Astrocyte of the spinal cord (primary cell): Measurements from ENCODE around the gene U2SURP.

Source experiments
- DNase-seq: peaks from one replicate; pipeline ENCODE4 v3.0.0; 2011; ENCODE audit warnings: low read depth, low spot score
- H3K4me3 ChIP-seq: 2 replicates; pipeline ENCODE4 v1.5.1; 2011; ENCODE audit warnings: low read depth, mild to moderate bottlenecking, low read length, moderate library complexity
- in situ Hi-C: cut with HindIII; loops from 2 replicates; pipeline ENCODE4 v1.10.0; 2017; ENCODE audit warnings: low sequenced_read_pairs
- TF ChIP-seq, protein P1 (sequence below): IDR thresholded peaks from 2 replicates; pipeline ENCODE4 v1.5.1; 2012; ENCODE audit warnings: low read depth, mild to moderate bottlenecking, low read length, inconsistent platforms

U2SURP gene

DNA sequence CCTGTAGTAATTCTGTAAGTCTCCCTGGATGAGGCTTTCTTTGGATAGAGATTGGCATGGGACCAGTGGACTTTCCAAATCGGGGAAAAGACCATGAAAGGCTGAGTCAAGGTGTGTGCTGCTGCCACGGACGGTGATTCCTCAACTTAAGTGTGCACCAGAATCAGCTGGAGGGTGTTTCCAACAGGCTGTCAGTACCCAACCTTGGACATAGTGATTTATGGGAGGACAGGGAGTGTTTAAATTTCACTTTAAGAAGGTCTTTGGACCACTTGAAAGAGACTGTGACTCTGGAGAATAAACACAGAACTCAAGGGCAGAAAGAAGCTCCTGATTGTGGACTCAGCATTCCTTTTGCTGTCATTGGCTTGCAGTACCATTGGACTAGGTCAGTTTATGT lies 97.8 kb downstream of the U2SURP start:
- in situ Hi-C loops: no loop called here
- DNase-seq: no peak
- no peak overlapping the region for H3K4me3 ChIP-seq
- TF ChIP-seq, protein P1, sequence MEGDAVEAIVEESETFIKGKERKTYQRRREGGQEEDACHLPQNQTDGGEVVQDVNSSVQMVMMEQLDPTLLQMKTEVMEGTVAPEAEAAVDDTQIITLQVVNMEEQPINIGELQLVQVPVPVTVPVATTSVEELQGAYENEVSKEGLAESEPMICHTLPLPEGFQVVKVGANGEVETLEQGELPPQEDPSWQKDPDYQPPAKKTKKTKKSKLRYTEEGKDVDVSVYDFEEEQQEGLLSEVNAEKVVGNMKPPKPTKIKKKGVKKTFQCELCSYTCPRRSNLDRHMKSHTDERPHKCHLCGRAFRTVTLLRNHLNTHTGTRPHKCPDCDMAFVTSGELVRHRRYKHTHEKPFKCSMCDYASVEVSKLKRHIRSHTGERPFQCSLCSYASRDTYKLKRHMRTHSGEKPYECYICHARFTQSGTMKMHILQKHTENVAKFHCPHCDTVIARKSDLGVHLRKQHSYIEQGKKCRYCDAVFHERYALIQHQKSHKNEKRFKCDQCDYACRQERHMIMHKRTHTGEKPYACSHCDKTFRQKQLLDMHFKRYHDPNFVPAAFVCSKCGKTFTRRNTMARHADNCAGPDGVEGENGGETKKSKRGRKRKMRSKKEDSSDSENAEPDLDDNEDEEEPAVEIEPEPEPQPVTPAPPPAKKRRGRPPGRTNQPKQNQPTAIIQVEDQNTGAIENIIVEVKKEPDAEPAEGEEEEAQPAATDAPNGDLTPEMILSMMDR: no peak

DNA sequence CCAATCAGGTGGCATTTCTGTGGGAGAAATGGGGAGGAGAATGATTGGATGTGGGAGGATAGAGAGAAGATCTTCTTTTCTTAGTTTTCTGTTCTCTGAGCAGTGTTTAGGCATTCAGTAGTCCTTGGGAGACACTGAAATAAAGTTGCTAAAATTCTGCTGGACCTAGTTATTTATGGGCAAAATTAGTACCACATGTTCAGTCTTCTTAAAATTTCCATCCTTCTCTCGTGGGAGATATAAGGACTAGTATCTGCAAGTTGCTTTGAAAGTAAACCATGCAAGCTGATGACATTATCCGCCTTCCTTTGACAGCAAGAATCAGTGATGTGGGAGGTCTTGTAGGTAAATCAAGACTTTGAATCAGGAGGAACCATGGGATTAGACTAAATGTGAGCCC lies 98.3 kb downstream of the U2SURP start:
- in situ Hi-C loops: no loop called here
- TF ChIP-seq, protein P1: no peak
- DNase-seq: no peak
- H3K4me3 ChIP-seq: no peak overlapping the region

DNA sequence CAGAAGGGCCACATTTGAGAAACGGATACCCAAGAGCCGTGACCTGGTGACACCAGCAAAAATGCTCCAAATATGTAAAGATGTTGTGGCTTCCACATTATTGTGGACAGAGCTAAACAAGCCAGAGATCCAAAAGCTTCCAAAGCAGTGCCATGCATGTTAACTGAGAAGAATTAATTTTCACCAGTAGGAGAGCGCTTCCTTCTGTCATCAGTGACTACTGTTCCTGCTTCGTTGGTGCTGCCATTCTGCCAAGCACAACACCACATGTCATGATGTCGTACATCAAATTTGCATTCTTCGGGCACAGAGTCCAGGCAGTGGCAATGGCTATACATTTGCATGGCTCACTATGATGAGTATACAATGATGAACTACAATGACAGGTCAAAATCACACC lies 99.1 kb downstream of the U2SURP start:
- no peak overlapping the region for H3K4me3 ChIP-seq
- TF ChIP-seq, protein P1: no peak
- no peak for DNase-seq
- in situ Hi-C loops: no loop called here

DNA sequence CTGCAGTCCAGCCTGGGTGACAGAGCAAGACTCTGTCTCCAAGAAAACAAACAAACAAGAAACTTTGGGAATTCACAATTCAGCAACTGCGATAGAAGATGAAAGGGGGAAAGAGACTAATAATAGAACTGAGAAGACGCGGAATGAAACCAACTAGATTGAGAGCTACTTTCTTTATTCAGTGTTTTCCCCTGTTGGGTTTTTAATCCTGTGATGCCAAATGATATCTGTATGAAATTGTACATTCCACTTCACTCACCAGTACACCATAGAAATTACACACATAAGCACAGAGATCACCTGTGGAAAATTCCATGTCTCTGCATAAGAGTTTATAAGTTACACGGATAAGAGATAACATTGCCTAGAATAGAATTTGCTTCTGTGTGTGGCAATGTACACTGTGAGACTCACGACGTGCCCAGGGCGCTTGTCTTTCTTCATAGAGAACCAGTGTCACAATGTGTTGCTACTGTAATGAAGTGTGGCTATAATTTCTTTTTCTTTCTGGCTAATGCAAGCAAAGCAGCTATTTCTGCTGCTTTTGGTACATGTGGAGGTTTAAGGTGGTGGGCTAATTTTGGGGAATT lies 100.5 kb downstream of the U2SURP start:
- TF ChIP-seq, protein P1: no peak

DNA sequence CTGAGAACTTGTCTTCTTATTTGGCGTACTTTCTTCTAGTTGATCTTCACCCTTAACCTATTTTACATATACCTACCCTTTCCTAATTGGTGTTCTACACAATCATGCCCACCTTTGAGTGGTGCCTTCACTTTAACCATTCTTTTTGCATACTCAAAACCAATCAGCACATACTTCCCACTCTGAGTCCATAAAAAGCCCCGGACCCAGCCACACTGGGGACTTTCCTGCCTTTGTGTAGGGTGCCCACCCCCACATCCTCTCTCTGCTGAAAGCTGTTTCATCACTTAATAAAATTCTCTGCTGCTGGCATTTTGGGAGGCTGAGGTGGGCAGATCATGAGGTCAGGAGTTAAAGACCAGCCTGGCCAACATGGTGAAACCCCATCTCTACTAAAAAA lies 102.3 kb downstream of the U2SURP start:
- H3K4me3 ChIP-seq: no peak overlapping the region
- no peak for DNase-seq
- TF ChIP-seq, protein P1: no peak
- in situ Hi-C loops: no loop called here

More for the DNA sequence above, 100.5 kb downstream of the U2SURP start:
- in situ Hi-C loops: no loop called here
- H3K4me3 ChIP-seq: no peak overlapping the region
- no peak for DNase-seq

DNA sequence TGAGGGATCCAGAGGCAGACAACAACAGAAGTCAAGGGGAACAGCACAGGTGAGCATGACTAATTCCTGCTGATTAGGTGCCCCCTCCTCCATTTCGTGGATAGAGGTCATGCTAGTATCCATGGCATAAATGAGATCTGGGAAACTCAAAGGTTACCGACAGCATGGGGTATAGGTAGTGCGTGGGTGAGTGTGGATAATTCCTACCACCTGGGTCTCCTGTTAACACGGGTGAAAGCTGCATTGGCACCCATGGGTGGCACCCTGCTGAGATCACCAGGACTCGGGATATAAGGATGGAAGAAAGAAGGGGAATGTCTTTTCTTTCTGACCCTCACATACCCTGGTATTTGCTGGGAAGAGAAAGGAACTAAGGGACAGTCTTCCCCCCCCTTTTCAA lies 103.8 kb downstream of the U2SURP start:
- in situ Hi-C loops: no loop called here
- no peak overlapping the region for H3K4me3 ChIP-seq
- DNase-seq: no peak
- TF ChIP-seq, protein P1: no peak

DNA sequence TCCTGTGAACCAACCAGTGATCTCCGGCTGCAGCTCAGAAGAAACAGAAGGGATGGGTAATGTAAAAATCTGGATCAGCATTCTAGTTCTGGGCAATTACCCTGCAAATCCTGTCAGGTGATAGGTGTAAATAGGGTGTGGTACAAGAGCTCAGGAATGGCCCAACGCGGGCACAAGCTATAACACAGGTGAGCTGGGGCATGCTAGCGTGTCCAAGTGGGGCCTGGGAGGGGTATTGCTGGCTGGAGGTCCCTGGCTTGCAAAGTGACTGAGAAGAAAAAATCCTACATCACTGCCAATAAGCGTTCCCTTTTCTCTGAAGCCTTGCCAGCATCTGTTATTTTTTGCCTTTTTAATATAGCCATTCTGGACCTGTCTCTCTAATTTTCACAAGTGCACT lies 108.5 kb downstream of the U2SURP start:
- in situ Hi-C loops: no loop called here
- TF ChIP-seq, protein P1: no peak
- H3K4me3 ChIP-seq: no peak overlapping the region
- DNase-seq: no peak
